Transverse colon (tissue), 4 donors: ENCODE measurements around the gene PROX2. TPM values are rescaled to one million over a fixed set of nuclear protein-coding genes. Genes with fewer than 3 reads are reported as not detected.
A peak's percentile ranks its signal among the peaks of the same experiment; 100 is the strongest.

Experiments
- DNase-seq: peaks from one replicate; pipeline ENCODE4 v3.0.0-alpha.2; 2019
- H3K27ac ChIP-seq, 4 donors: fragments of 200-600 bp; sonication (generic); 2 replicates each; pipeline ENCODE4 v1.5.1; 2016 to 2018; ENCODE audit warnings: inconsistent platforms in 4 of 4
- H3K27me3 ChIP-seq: fragments of 200-600 bp; sonication (generic); 2 replicates; pipeline ENCODE4 v1.5.1; 2017; ENCODE audit warnings: inconsistent platforms
- H3K36me3 ChIP-seq, 4 donors: fragments of 200-600 bp; sonication (generic); 2 replicates each; pipeline ENCODE4 v1.5.1; 2017 to 2019; ENCODE audit warnings: inconsistent platforms in 4 of 4
- H3K4me1 ChIP-seq, 4 donors: fragments of 200-600 bp; sonication (generic); 2 replicates each; pipeline ENCODE4 v1.5.1; 2017 to 2020; ENCODE audit warnings: inconsistent platforms in 4 of 4
- H3K4me3 ChIP-seq, 4 donors: fragments of 200-600 bp; sonication (generic); 1 replicate in 1 of 4; 2 replicates in 3 of 4; pipeline versions ENCODE4 v1.5.1 to v1.6.1; 2017 to 2019; ENCODE audit warnings: inconsistent platforms in 4 of 4
- H3K9me3 ChIP-seq, 2 donors: fragments of 200-600 bp; sonication (generic); 2 replicates each; pipeline ENCODE4 v1.5.1; 2017 to 2019; ENCODE audit warnings: inconsistent platforms in 2 of 2
- CTCF ChIP-seq, 5 experiments: fragments of 200-600 bp in 3 of 5; fragments of 450-650 bp in 2 of 5; sonication (generic) in 3 of 5; IDR thresholded peaks; 1 replicate in 2 of 5; 2 replicates in 3 of 5; pipeline ENCODE4 v1.5.1; 2016 to 2017; ENCODE audit warnings: antibody characterized with exemption in 5 of 5, inconsistent platforms in 3 of 5, mild to moderate bottlenecking in 2 of 5, moderate library complexity in 1 of 5
- EP300 ChIP-seq: sonication (generic); formaldehyde crosslinking; IDR thresholded peaks from one replicate; pipeline ENCODE4 v1.6.1; 2017; ENCODE audit warnings: antibody characterized with exemption, low read depth
- POLR2A ChIP-seq: fragments of 450-650 bp; IDR thresholded peaks from one replicate; pipeline ENCODE4 v1.6.1; 2016; ENCODE audit warnings: antibody characterized with exemption, mild to moderate bottlenecking, moderate library complexity
- POLR2AphosphoS5 ChIP-seq, 3 donors: sonication (generic); formaldehyde crosslinking; IDR thresholded peaks; one replicate each; pipeline ENCODE4 v1.6.1; 2016; ENCODE audit warnings: antibody characterized with exemption in 3 of 3
- WGBS, 2 donors: methylation state at CpG; one replicate each; pipeline ENCODE4 v1.1.5; 2018; ENCODE audit warnings: low coverage in 1 of 2; 5-methylcytosine and 5-hydroxymethylcytosine counted together
- in situ Hi-C, 4 donors: fragments of 200-750 bp; cut with MboI; loops; one replicate each; pipeline versions ENCODE4 v1.15.0 to v1.15.1; 2017; ENCODE audit warnings: low sequenced_read_pairs in 3 of 4, low pct_ligation_motif_present in 1 of 4, low pct_unique_long_range_greater_than_20kb in 1 of 4
- intact Hi-C: fragments of 100-400 bp; cut with DNase I; formaldehyde crosslinking; loops from one replicate; pipeline ENCODE4 v1.15.1; 2023; ENCODE audit warnings: low total_unique reads
- total RNA-seq, 4 donors: library from RNA; depleted of rRNA; stranded (reverse); fragments of >200 nt; gene quantifications; one replicate each; pipeline ENCODE4 v1.1.0, GENCODE V29; 2016

The PROX2 gene
- total RNA-seq, 4 donors from 2014 or later, result 0.79 TPM; not detected in 3

GRCh38 chr14:74855945-74856344 is 20.0 kb downstream of the PROX2 start:
- Histone ChIP-seq H3K36me3 (no peaks in the 10 kb centered on the region), H3K9me3 (no peaks in the 10 kb centered on the region), H3K4me1 (peaks cover 0 to 29% (median 10%) of the 10 kb centered on the region in 4 donors), H3K4me3 (no peak overlapping the region), H3K27ac (no peak overlapping the region), H3K27me3 (no peaks in the 10 kb centered on the region)
- in situ Hi-C loops, result no loop called here
- DNase-seq, result no peak
- no peak for TF ChIP-seq POLR2AphosphoS5 (IDR thresholded peaks at IDR 0.05)
- no peak for TF ChIP-seq POLR2A
- TF ChIP-seq EP300, result no peak
- TF ChIP-seq CTCF (IDR thresholded peaks at IDR 0.05), result no peak
- WGBS, 2 donors, result 62 to 63% methylated on average over 2 to 4 of the region's 4 CpGs
- intact Hi-C loops, result no loop called here

DNA sequence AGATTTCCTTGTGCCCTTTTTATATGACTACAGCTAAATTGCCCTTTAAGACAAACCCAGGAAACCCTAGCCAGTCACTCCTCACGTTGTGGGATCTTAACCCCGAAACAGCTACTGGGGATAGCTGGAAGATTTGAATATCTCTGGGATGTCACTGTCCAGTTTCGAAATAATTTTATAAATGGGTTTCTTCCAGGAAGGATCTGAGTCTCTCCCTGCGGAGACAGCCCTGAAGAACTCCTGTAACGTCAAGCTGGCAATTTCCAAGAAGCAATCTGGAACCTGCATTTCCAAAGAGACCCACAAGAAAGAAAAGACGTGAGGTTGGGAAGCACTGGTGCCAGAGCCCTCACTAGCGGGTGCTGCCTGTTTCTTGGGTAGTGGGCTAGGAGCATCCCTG is 20.9 kb downstream of the PROX2 start:
- H3K36me3 ChIP-seq, result no peaks in the 10 kb centered on the region
- no peak for DNase-seq
- no peaks in the 10 kb centered on the region for H3K27me3 ChIP-seq
- peaks cover 0 to 24% (median 10%) of the 10 kb centered on the region in 4 donors for H3K4me1 ChIP-seq
- no peak for TF ChIP-seq CTCF (IDR thresholded peaks at IDR 0.05)
- no peak for TF ChIP-seq POLR2A
- no peak overlapping the region for H3K4me3 ChIP-seq
- intact Hi-C loops, result no loop called here
- in situ Hi-C loops, result no loop called here
- H3K9me3 ChIP-seq, result no peaks in the 10 kb centered on the region
- 66 to 77% methylated on average over 4 to 7 of the region's 7 CpGs for WGBS, 2 donors
- no peak overlapping the region for H3K27ac ChIP-seq

DNA sequence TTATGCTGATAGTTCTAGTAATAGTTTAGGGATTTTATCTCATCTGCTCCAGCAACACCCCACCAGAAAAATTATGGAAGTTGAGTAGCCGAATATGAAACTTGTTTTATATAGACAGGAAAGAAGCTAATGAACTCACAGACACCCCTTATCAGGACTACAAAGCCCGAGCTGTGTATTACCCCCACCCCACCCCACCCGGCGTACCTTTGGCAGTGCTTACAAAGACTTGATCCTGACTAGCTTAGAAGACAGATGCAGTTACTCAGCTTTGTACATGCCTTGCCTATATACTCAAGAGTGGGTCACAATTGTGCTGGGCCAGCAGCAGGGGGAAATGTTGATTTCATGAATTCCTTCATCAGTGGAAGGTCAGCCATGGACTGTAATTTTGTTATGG is 22.4 kb downstream of the PROX2 start:
- Histone ChIP-seq H3K27me3 (no peaks in the 10 kb centered on the region), H3K36me3 (no peaks in the 10 kb centered on the region), H3K4me1 (peaks cover 0 to 24% (median 10%) of the 10 kb centered on the region in 4 donors), H3K9me3 (no peaks in the 10 kb centered on the region), H3K4me3 (no peak overlapping the region), H3K27ac (peak overlapping the region; percentile 29 to 57 (median 42))
- intact Hi-C loops (no loop called here), in situ Hi-C loops (no loop called here)
- DNase-seq, result no peak
- TF ChIP-seq EP300 (no peak), POLR2AphosphoS5 (IDR thresholded peaks at IDR 0.05) (no peak), CTCF (IDR thresholded peaks at IDR 0.05) (no peak), POLR2A (no peak)
- 19 to 44% methylated on average over 4 of the region's 4 CpGs for WGBS, 2 donors

DNA sequence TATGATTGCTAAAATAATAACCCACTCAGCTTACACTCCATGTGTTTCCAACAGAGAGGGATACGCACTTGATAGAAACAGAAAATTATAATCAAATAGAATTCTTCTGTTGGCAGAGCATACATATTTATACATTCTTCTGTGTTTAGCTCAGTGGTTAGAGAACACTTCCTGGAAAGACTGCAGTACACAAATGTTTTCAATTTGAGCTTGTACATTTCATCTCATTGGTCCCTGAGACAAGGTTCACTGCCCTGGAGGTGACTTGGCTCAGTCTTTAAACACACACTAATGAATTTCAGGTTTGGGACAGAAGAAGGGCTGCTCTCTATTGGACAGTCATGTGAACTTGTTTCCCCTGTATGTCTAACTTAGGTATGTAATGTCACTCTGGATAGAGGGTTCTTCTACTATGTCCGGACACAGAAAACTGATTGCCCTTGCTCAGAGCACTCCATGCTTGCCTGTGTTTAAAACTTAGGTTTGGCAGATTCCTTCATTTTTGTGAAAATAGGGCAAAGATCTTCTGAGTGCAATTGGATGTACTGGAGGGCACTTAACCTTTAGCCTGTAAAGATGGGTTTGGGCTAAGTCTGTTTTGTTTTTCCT is 22.9 kb downstream of the PROX2 start:
- Histone ChIP-seq H3K9me3 (no peaks in the 10 kb centered on the region), H3K27me3 (no peaks in the 10 kb centered on the region), H3K4me1 (peaks cover 0 to 24% (median 10%) of the 10 kb centered on the region in 4 donors), H3K36me3 (no peaks in the 10 kb centered on the region), H3K27ac (peak overlapping the region; percentile 29 to 57 (median 42)), H3K4me3 (no peak overlapping the region)
- WGBS, 2 donors, result 16 to 33% methylated on average over 2 of the region's 2 CpGs
- intact Hi-C loops, result no loop called here
- TF ChIP-seq POLR2A (no peak), CTCF (IDR thresholded peaks at IDR 0.05) (no peak), POLR2AphosphoS5 (IDR thresholded peaks at IDR 0.05) (no peak), EP300 (no peak)
- in situ Hi-C loops, result no loop called here
- DNase-seq, result no peak
